GM18511 (cell line): ENCODE measurements around the gene NRG3.

Source experiments
- ATAC-seq: cut with Tn5 transposase; IDR thresholded peaks from one replicate; pipeline ENCODE4 v1.9.1; 2021; ENCODE audit warnings: mild to moderate bottlenecking, moderate library complexity; ENCODE audit not compliant: unreplicated experiment

NRG3 gene

DNA sequence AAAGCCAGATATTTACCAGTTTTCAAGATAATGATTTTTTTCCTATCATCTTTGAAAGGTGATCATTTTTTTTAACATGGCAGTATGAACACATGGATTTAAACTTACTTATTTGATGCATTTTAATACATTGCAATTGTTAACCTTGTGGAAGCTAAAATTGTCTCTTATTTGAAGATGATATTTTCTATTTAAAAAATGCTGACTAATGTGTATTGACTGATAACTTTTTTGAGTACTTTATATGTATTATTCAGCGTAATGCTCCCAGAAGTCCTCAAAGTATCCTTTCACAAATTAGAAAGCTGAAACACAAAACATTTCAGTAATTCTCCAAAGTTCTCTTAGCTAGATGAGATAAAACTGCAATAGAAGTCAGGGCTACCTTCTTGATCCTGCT, 677.3 kb downstream of the NRG3 start:
- no peak for ATAC-seq

DNA sequence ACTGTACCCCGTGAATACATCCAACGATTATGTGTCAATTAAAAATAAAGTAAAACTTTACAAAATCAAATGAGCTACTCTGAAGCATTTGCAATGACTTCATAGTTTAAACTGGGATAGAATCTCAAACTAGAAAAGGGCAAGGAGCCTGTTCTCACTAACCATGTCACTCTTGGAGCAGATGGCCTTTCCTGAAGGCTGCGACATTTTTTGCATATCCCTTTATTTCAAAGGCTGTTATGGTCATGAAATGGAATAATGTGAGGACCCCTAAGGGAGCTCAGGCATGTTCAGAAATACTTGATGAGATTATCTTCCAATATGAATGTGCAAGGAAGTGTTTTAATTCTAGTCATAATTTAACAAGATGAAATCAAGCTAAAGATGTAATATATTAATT, 679.4 kb downstream of the NRG3 start:
- no peak for ATAC-seq

DNA sequence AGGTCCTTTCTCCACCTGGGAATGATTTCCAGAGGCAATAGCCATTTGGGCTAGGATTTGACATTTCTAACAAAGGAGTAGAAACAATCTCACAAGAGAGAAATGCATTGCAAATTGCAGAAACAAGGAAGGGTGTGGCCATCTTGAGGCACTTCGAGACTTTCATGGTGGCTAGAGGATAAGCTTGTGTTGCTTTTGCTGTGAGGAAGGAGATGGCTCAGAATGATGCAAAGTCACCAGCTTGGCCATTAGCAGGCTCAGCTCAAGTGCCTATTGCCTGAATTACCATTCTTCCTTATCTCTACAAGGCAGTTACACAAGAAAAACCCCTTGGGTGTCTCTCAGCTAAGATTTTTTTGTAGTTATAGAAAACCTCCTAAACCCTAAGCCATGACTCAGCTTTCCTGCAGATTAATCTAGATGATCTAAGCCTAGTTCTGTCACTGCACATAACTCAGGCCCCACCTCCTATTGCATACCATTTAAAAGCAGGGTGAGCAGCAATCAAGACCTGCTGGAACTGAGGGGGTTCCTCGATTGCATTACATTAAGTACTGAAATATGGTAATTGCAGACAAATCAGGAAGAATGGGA, 683.1 kb downstream of the NRG3 start:
- ATAC-seq = no peak

DNA sequence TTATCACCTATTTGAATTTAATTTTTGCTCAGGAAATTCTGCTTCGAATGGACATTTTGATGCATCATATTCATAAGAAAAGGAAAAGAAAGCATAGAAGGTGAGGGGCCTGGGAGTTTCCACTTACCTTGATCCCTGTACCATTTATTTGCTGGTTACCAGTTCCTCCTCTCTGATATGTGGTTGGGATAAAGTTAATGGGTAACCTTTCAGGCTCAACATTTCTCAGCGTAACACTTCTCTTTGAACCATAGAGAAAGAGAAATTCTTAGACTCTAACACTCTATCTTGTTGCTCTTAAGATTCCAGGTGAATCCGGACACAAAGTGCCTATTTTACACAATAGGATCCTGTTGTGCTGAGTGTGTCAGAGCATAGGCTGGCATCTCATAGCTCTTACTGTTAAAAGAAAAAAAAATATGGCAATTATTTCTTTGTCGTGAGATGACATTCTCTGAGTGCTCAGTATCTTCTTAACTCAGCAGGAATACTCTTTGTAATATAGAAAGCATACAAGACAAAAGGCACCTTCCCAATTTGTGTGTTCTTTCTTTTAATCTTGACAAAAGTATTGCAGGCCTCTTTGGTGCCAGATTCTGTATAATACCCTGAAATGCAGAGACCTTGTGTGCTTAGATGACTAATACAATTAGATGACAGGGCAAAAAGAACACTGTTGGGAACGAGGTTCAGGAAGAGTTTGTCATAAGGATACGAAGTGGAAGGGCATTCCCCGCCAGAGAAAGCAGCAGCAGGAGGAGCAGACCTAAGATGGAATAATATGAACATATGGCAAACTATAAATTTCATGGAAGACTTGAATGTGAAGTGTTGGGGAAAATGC, 689.6 kb downstream of the NRG3 start:
- no peak for ATAC-seq

DNA sequence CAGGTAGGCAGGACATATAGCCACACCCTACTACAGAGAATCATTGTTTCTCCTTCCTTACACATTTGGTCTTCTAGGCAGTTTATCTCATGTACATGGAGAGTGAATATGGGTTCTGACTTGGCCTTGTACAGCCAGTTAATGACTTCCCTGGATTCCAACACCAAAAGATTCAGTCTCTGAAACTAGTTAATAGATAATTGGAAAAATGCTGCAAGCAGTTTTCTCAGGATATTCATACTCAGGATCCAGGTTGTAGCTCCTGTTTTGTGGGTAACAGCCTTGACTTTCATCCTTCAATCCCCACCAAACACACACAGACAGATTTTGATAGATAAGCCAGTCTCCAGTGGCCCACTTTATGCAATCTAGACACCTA, 690.2 kb downstream of the NRG3 start:
- no peak for ATAC-seq

DNA sequence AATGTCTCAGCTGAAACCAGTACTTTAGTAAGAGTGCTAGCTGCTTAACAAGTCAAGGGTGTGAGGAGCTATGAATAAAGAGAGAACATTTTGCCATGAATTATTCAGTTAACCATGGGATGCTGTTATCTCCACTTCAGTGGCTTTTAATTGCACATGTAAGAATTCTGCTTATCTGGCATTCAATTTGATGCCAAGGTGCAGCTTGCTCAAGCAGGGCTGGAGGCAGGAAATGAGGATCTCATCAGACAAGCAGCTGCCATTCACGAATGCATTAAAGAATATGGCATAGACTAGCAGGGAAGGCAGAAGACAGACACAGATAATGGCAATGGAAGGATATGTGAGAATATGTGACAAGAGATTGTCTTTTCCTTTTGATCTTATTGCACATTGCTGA, 697.8 kb downstream of the NRG3 start:
- no peak for ATAC-seq

DNA sequence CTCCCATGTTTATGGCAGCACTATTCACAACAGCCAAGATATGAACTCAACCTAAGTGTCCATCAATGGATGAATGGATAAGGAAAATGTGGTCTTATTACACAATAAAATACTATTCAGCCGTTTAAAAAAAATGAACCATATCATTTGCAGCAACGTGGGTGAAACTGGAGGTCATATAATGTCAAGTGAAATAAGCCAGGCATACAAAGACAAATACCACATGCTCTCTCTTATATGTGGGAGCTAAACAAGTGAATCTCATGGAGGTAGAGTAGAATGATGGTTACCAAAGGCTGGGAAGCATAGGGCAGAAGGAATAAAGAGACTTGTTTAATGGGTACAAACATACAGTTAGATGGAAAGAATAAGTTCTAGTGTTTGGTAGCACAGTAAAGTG, 699.1 kb downstream of the NRG3 start:
- ATAC-seq = no peak

DNA sequence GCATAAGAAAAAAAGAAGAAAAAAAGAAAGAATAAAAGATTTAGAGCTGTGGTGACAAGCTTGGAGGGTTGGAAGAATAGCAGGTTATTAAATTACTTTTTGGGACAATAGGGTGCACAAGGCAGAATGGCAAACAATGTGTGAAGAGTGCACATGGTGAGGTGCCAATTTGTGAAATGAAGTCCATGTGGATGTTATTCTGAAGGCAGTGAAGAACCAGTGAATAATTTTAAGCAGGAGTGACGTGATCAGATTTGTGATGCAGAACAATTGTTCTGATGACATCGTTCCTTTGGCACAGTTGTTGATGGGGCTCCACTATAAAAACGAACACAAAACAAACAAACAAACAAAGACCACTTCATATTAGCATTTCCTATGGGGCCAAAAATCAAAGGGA, 700.3 kb downstream of the NRG3 start:
- no peak for ATAC-seq

DNA sequence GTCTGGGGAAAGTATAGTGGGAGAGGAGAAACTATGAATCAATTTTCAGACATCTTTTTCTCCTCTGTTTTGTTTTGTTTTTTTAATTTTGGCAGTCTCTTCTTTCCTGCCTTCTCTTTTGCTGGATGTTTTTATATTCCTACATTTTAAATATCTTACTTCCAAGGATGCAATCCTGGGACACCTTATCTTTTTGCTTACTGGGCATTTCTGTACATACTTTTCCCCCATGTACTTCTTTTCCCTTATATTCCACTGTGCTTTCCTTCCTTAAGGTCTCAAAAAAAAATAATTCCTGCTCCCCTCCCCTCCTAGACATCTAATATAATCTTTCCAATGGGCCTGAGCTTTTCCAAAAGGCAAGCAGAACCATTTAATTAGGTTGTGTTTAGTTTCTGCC, 701.1 kb downstream of the NRG3 start:
- no peak for ATAC-seq

DNA sequence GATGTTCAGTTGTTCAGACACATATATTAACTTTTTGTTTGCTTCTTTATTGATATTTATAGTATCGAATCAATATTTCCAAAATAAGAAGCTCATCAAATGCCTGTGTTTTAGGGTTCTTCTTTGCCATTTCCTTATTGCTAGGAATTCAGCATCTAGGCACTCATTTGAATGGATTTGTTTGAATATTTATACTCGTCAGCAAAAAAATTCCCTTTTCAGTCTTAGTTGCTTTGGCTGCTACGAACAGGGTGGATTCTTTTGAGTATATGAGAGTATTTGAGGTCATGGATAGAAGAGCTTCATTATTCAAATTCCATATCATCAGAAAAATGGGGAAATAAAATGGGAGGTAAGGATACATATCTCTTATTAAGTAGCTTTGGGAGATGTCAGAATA, 706.9 kb downstream of the NRG3 start:
- ATAC-seq = no peak

DNA sequence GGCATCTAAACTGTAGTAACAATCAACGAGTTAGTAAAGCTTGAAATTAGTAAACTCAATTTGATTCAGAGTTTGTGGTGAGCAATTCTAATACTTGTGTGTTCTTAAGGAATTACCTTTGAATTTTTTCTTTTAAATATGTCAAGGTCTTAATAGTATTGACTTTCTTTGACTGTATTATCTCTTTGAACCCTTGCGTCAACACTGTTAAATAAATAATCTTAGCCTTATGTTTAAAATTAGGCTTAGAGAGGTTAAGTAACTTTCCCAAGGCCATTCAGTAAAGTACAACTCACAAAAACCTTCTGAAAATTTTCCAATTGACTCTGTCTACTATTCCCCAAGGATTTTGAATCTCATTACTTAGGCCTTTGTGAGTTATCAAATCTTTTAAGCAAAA, 716.4 kb downstream of the NRG3 start:
- ATAC-seq = no peak

DNA sequence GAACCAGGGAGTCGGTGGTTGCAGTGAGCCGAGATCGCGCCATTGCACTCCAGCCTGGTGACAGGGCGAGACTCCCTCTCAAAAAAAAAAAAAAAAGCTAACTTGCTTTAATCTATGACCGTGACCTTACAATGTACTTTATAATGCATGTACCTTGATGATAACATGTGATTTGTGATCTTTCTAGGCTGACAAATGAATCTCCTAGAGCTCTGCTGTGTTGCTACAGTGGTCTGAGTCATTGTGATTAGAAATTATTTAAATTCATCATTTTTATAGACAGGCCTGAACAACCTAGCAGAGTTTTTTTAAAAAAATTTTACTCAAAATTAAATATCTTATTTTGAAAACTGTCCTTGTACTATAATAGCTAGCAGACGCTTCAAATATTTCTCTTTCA, 722.8 kb downstream of the NRG3 start:
- no peak for ATAC-seq

DNA sequence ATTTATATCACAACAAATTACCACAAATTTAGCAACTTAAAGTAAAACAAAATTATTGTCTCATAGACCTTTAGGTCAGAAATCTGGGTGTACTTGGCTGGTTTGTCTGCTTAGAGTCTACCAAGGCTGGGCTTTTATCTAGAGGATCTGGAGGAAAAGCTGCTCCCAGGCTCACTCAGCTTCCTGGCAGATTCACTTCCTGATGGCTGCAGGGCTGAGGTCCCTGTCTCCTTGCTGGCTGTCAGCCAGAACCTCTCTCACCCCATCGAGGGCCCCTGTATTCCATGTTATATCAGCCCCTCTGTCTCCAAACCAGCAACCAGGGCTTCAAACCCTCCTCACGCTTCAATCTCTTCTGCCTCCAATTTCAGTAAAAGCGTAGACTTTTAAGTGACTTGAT, 734.9 kb downstream of the NRG3 start:
- ATAC-seq = no peak

DNA sequence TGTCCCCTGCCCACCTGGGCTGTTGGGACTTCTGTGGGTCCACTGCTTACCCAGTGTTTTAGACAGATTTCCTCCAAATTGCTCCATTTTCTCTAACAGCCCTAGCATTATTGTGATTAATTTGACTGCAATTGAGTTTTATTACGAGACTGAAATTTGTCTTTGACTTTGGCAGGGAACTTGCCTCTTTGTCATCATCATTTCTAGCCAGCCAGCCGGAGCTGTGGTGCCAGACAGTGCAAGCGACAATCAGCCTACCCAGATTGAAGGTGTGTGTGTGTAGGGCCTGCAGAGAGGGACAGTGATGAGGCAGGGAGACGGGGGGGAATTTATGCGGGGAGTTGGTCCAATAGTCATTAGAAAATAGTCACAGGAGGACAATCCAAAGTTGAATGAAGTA, 743.0 kb downstream of the NRG3 start:
- no peak for ATAC-seq

DNA sequence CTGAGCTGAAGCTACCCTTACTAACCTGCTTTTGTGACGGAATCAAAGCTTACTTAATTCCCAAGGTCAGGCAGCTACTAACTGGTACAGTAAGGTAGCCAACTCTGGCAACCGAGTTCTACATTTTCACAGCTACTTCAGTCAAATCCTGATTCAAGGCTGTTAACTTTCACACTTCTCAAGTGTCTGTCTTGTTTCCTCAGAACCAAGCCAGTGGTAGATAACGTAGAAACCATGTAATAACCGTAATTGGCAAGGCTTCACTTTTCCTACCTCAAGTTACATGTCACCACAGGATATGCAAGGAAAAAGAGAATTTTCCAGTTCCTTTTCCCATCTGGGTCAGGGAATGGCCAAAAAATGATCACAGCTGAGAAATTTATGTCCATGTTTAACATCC, 746.7 kb downstream of the NRG3 start:
- ATAC-seq = no peak

DNA sequence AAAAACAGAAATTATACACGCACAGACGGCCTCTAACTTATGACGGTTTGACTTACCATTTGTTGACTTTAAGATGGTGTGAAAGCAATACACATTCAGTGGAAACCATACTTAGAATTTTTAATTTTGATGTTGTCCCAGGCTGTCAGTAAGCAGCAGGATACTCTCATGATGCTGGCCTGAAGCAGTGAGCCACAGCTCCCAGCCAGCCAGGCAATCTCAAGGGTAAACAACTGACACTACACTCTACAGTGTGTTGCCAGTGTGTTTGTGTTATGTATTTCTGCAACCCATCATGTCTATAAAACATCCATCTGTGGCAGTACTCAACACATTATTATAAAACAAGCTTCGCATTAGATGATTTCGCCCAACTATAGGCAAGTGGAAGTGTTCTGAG, 747.5 kb downstream of the NRG3 start:
- ATAC-seq = no peak

DNA sequence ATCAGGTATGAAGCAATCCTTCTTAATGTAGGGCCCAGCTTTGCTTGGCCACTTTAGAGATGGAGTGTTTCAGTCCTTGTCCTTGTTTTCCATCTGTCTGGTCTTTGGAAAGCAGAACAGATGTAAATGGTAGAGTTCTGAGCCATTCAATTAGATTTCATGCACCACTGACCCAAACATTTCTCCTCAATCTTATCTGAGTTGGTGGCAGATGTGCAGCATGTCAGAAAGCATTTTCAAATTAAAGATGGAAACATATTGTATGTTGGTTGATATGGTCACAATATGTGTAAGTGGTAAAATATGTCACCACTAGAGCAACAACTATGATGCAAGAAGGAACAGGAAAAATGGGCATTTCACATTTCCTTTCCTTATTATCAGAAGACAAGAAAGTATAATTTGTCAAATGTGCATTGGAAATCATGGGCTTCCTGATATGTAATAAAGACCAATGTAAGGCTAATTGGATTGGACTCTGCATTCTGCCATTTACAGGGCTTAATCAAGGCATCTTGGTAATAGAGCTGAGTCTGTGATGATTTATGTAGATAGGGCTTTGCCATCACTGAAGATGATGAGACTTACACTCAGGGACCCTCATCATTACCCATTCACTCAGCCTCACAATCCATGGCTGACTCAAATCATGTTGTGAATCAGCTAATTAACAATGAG, 750.7 kb downstream of the NRG3 start:
- ATAC-seq = no peak

DNA sequence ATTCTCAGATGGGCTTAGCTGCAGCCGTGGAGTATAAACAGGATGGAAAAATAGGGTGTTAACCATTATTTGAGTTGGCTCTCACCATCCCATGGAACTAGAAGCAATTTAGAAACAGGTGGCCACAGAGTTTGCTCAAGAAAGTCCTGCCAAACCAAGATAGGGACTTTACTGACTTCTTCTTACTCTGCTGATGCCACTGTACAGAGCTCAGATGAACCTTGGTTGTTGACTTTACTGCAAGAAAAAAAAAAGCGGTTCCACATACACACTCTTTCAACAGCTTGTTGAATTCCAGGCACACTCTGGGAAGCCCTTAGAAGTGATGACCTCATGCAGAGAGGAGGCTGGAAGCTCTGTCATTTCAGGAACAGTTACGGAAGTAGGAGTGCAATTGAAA, 753.4 kb downstream of the NRG3 start:
- ATAC-seq = no peak

DNA sequence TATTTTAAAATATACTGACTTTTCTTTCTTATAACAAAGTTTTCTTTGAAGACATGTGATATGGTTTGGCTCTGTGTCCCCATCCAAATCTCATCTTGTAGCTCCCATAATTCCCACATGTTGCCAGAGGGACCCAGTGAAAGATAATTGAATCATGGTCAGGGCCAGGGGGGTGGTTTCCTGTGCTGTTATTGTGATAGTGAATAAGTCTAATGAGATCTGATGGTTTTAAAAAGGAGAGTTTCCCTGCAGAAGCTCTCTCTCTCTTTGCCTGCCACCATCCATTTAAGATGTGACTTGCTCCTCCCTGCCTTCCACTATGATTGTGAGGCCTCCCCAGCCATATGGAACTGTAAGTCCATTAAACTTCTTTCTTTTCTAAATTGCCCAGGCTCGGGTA, 768.1 kb downstream of the NRG3 start:
- ATAC-seq = no peak

DNA sequence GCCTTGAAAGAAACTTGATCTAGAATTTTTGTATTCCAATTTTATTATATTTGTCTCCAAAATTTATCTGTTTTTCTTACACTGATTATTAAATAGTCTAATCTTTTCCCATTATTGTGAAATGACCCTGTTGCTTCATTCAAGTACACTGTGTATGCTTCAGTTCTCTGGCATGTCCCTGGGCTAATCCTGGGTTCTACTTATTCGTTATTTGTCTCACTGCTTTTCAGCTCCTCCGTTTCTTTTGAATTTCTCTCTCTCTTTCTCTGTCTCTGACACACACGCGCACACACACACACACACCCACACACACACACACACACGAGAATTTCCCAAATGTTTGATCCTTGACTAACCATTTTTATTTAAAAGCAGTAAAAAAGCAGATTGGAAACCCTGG, 768.6 kb downstream of the NRG3 start:
- no peak for ATAC-seq

DNA sequence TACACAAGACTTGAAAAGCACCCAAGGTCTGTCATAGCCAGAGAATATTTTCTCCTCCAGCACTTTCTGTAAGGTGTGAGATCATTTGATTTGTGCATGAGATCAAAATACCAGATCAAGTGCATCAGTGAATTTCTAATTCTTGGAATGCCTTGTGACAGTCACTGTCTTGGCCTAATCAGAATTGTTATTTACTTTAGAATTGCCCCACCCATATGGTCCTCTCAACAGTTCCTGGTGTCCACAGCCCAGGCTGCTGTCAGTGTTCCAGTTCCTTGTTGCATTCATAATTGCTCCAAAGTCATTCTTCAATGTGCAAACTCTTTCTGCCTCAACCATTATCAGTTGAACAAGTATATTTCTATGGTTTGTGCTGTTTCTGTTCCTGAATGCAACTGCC, 770.2 kb downstream of the NRG3 start:
- no peak for ATAC-seq
